Activated CD8-positive, alpha-beta memory T cell treated with anti-CD3 and anti-CD28 coated beads for 48 hours (primary cell): ENCODE results near the gene MMP17.

Experiments
- DNase-seq, 3 experiments: peaks; one replicate each; pipeline ENCODE4 v3.0.0-alpha.2; 2020; ENCODE audit warnings: low read depth in 2 of 3, low spot score in 2 of 3

MMP17 gene

GRCh38 chr12:131827961-131828534 lies at the start of gene MMP17:
MMP17 (plus strand) TSS chr12:131828393; CDS start chr12:131828495, 102 bp downstream.
- no peak for DNase-seq

- no peak for DNase-seq
Observed at GRCh38 chr12:131779027-131779426, 49.2 kb upstream of the MMP17 start.

- no peak for DNase-seq
Observed at GRCh38 chr12:131782061-131782460, 46.1 kb upstream of the MMP17 start.

- no peak for DNase-seq
Observed at GRCh38 chr12:131783915-131784541, 44.2 kb upstream of the MMP17 start.

- DNase-seq = no peak
Observed at GRCh38 chr12:131784909-131785762, 43.1 kb upstream of the MMP17 start.

- no peak for DNase-seq
Observed at GRCh38 chr12:131785763-131786330, 42.3 kb upstream of the MMP17 start.

GRCh38 chr12:131786331-131786730 lies 41.9 kb upstream of the MMP17 start:
- DNase-seq = no peak

GRCh38 chr12:131787143-131787660 lies 41.0 kb upstream of the MMP17 start:
- DNase-seq = no peak

- no peak for DNase-seq
Observed at GRCh38 chr12:131788070-131788469, 40.1 kb upstream of the MMP17 start.

- DNase-seq = no peak
Observed at GRCh38 chr12:131789638-131790037, 38.6 kb upstream of the MMP17 start.

- DNase-seq = no peak
Observed at GRCh38 chr12:131793243-131794022, 34.8 kb upstream of the MMP17 start.

GRCh38 chr12:131794061-131794460 lies 34.1 kb upstream of the MMP17 start:
- no peak for DNase-seq

- no peak for DNase-seq
Observed at GRCh38 chr12:131794573-131794972, 33.6 kb upstream of the MMP17 start.

GRCh38 chr12:131795064-131795463 lies 33.1 kb upstream of the MMP17 start:
- DNase-seq = no peak

- DNase-seq = no peak
Observed at GRCh38 chr12:131795690-131796410, 32.3 kb upstream of the MMP17 start.

- DNase-seq = no peak
Observed at GRCh38 chr12:131796411-131796736, 31.8 kb upstream of the MMP17 start.

- no peak for DNase-seq
Observed at GRCh38 chr12:131796754-131797587, 31.2 kb upstream of the MMP17 start.

GRCh38 chr12:131797588-131797934 lies 30.6 kb upstream of the MMP17 start:
- DNase-seq = no peak

GRCh38 chr12:131799195-131799594 lies 29.0 kb upstream of the MMP17 start:
- DNase-seq = no peak
